Thymus (tissue), 11 donors: ENCODE data around the gene SRPX. TPM values are rescaled to one million over a fixed set of nuclear protein-coding genes. Genes with fewer than 3 reads are reported as not detected.

Experiments used
- DNase-seq, 9 donors: peaks; one replicate each; pipeline ENCODE4 v3.0.0-alpha.2; 2013; ENCODE audit warnings: low spot score in 9 of 9, low read depth in 6 of 9, missing footprints in 1 of 9
- H3K27ac ChIP-seq, 2 donors: one replicate each; pipeline ENCODE4 v1.5.1; 2013; ENCODE audit warnings: control low read depth in 1 of 2, low read depth in 1 of 2, low read length in 1 of 2, mild to moderate bottlenecking in 1 of 2, moderate library complexity in 1 of 2
- H3K27me3 ChIP-seq, 2 donors: one replicate each; pipeline ENCODE4 v1.5.1; 2013; ENCODE audit warnings: low read length in 1 of 2; ENCODE audit not compliant: control insufficient read depth in 2 of 2, insufficient read depth in 1 of 2
- H3K36me3 ChIP-seq, 2 donors: one replicate each; pipeline ENCODE4 v1.5.1; 2013; ENCODE audit warnings: low read length in 1 of 2, mild to moderate bottlenecking in 1 of 2, moderate library complexity in 1 of 2; ENCODE audit not compliant: control insufficient read depth in 2 of 2, insufficient read depth in 2 of 2
- H3K4me1 ChIP-seq, 2 donors: one replicate each; pipeline ENCODE4 v1.5.1; 2013; ENCODE audit warnings: low read length in 2 of 2; ENCODE audit not compliant: control insufficient read depth in 2 of 2, insufficient read depth in 2 of 2
- H3K4me3 ChIP-seq, 2 donors: one replicate each; pipeline ENCODE4 v1.5.1; 2013; ENCODE audit warnings: low read length in 2 of 2, control low read depth in 1 of 2, mild to moderate bottlenecking in 1 of 2
- H3K9me3 ChIP-seq, 2 donors: one replicate each; pipeline ENCODE4 v1.5.1; 2013; ENCODE audit warnings: low read length in 1 of 2, mild to moderate bottlenecking in 1 of 2; ENCODE audit not compliant: control insufficient read depth in 2 of 2, insufficient read depth in 1 of 2
- WGBS: extraction: QIAGEN DNeasy Blood & Tissue Kit; methylation state at CpG from one replicate; pipeline ENCODE4 v1.1.7; 2013; 5-methylcytosine and 5-hydroxymethylcytosine counted together
- polyA plus RNA-seq: library from polyadenylated mRNA; stranded (reverse); fragments of 200-250 nt; gene quantifications from one replicate; pipeline ENCODE4 v1.2.3, GENCODE V29; 2013
- total RNA-seq: library from RNA; stranded (reverse); fragments of 120-200 nt; gene quantifications from one replicate; pipeline ENCODE4 v1.2.4, GENCODE V29; 2013
- donor health status: healthy.

The SRPX gene
- total and polyA plus RNA-seq, 2 donors = 11.1 to 108 TPM

GRCh38 chrX:38236901-38237615 is 16.4 kb upstream of the SRPX start:
- no peaks in the 10 kb centered on the region for H3K36me3 ChIP-seq
- H3K4me1 ChIP-seq = no peaks in the 10 kb centered on the region
- no peak overlapping the region for H3K4me3 ChIP-seq
- no peak overlapping the region for H3K27ac ChIP-seq
- 96% methylated on average over 6 of the region's 6 CpGs for WGBS
- DNase-seq = no peak
- H3K27me3 ChIP-seq = no peaks in the 10 kb centered on the region
- no peaks in the 10 kb centered on the region for H3K9me3 ChIP-seq

DNA sequence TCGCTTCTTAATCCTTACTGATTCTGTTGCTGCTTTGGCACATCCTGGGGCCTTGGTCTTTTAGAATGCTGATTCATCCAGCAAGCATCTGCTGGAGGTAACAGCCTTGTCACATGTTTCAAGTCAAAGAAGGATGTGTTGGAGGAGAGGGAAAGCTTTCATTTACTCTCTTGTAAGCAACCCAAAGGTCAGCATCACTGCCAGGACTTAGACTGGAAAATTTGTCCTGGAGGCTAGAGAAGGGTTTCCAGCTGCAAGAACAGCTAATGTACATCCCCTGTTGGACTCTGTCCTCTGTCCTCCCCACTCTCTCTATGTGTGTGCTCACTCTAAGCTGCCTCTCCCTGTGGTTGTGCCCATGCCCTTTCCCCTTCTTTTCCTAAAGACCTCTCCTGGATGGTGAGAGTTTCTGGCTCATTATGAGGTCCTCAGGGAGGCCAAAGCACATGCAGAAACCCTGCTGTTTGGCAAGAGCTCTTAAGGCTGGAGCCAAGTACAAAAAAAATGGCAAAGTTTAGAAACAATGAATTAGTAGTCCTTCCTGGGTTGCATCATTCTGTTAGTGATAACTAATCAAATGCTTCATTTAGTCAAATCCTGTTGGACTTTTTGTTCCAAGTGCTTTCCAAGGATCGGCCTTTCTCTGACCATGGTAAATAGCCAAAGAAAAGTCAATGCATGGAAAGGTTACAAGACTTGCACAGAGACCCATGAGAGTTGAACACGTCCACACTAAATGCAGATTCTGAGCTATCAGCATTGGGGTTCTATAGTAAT is 13.4 kb upstream of the SRPX start:
- DNase-seq = no peak
- 63% methylated on average over 3 of the region's 3 CpGs for WGBS
- H3K36me3 ChIP-seq = no peaks in the 10 kb centered on the region
- no peaks in the 10 kb centered on the region for H3K9me3 ChIP-seq
- H3K4me3 ChIP-seq = no peak overlapping the region
- H3K27ac ChIP-seq = no peak overlapping the region
- H3K27me3 ChIP-seq = no peaks in the 10 kb centered on the region
- H3K4me1 ChIP-seq = no peaks in the 10 kb centered on the region

- H3K27ac ChIP-seq = no peak overlapping the region
- DNase-seq = no peak
These were observed 11.5 kb upstream of the SRPX start for GRCh38 chrX:38232079-38232686.

GRCh38 chrX:38225093-38225492 is 4.4 kb upstream of the SRPX start:
- Histone ChIP-seq H3K4me1 (no peaks in the 10 kb centered on the region), H3K36me3 (no peaks in the 10 kb centered on the region), H3K4me3 (no peak overlapping the region), H3K27me3 (peaks cover 3 to 24% of the 10 kb centered on the region in 2 donors), H3K9me3 (no peaks in the 10 kb centered on the region), H3K27ac (no peak overlapping the region)
- DNase-seq = no peak
- 71% methylated on average over 3 of the region's 3 CpGs for WGBS

More at GRCh38 chrX:38232079-38232686, 11.5 kb upstream of the SRPX start:
- 94% methylated on average over 3 of the region's 3 CpGs for WGBS
- Histone ChIP-seq H3K36me3 (no peaks in the 10 kb centered on the region), H3K27me3 (no peaks in the 10 kb centered on the region), H3K4me1 (no peaks in the 10 kb centered on the region), H3K9me3 (no peaks in the 10 kb centered on the region), H3K4me3 (no peak overlapping the region)

GRCh38 chrX:38224160-38224559 is 3.5 kb upstream of the SRPX start:
- no peak for DNase-seq
- Histone ChIP-seq H3K4me3 (no peak overlapping the region), H3K36me3 (no peaks in the 10 kb centered on the region), H3K9me3 (no peaks in the 10 kb centered on the region), H3K27me3 (peaks cover 3 to 34% of the 10 kb centered on the region in 2 donors), H3K4me1 (no peaks in the 10 kb centered on the region), H3K27ac (no peak overlapping the region)

DNA sequence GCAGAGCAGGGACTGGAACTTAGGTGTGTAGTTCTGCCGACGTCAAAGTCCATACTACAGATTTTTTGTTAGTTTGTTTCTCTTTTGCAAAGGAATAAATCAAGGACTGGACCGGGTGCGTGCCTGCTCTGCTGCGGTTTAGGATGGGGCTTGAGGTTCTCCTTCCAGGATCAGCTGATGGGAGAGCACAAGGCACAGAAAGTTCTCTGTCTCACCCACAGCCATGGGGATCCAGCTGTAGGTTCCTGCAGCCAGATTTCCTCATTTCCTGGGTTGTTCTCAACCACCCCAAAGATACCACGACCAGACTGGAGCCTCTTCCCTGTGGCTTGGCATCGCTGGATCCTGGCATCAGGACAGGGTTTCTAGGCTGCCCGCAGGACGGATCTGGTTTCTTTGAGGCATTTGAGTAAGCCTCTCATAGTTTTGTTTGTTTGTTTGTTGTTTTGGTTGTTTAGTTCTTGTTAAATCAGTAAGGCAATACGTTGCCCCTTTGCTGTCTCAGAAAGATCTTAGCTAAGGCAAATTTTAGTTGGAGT is 789 bp upstream of the SRPX start:
- Histone ChIP-seq H3K9me3 (no peaks in the 10 kb centered on the region), H3K4me3 (no peak overlapping the region), H3K4me1 (no peaks in the 10 kb centered on the region), H3K36me3 (no peaks in the 10 kb centered on the region), H3K27me3 (peaks cover 3 to 41% of the 10 kb centered on the region in 2 donors), H3K27ac (no peak overlapping the region)
- DNase-seq = no peak
- WGBS = 78% methylated on average over 10 of the region's 10 CpGs

GRCh38 chrX:38220024-38220414 is 652 bp downstream of the SRPX start:
- Histone ChIP-seq H3K4me1 (no peaks in the 10 kb centered on the region), H3K9me3 (no peaks in the 10 kb centered on the region), H3K27ac (no peak overlapping the region), H3K36me3 (no peaks in the 10 kb centered on the region), H3K27me3 (peaks cover 3 to 37% of the 10 kb centered on the region in 2 donors), H3K4me3 (no peak overlapping the region)
- 2% methylated on average over 14 of the region's 14 CpGs for WGBS
- peak in 1 of 9 donors; percentile 16 for DNase-seq

DNA sequence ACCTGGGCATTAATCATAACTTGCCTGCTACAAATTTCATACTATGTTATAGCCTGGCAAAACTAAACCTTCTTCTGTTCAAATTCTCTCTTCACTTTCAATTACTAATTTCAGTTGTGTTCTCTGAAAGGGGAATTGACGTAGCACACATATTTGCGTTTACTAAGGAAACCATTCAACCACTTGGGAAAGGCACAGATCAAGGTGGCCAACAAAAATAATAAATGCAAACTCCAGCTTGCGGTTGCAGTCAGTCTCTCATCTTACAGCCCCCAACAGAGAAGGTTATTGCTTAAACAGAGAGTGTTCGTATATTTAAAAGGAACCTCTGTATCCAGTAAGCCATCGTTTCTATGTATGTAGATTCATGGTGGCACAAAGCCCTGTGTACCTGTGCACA is 4.0 kb downstream of the SRPX start:
- H3K4me3 ChIP-seq = no peak overlapping the region
- no peaks in the 10 kb centered on the region for H3K4me1 ChIP-seq
- no peaks in the 10 kb centered on the region for H3K9me3 ChIP-seq
- 76% methylated on average over 5 of the region's 5 CpGs for WGBS
- H3K36me3 ChIP-seq = no peaks in the 10 kb centered on the region
- H3K27ac ChIP-seq = no peak overlapping the region
- DNase-seq = no peak
- peaks cover 3 to 32% of the 10 kb centered on the region in 2 donors for H3K27me3 ChIP-seq
